GM12878 (cell line): Measurements from ENCODE around the gene COL16A1.

Experiments used
- CREB1 ChIP-seq: IDR thresholded peaks from 2 replicates; pipeline ENCODE4 v1.6.1; 2012; ENCODE audit warnings: low read depth, mild to moderate bottlenecking, inconsistent platforms
- EZH2 ChIP-seq: IDR thresholded peaks from 2 replicates; pipeline ENCODE4 v1.6.1; 2012; ENCODE audit warnings: low read depth, mild to moderate bottlenecking, control low read depth, inconsistent platforms, low read length, borderline replicate concordance; ENCODE audit not compliant: control insufficient read depth
- POLR2A ChIP-seq: IDR thresholded peaks from 2 replicates; pipeline ENCODE4 v1.6.1; 2011; ENCODE audit warnings: low read depth, mild to moderate bottlenecking, low read length
- RCOR1 ChIP-seq: conservative IDR thresholded peaks from 2 replicates; pipeline ENCODE4 v1.6.1; 2012; ENCODE audit warnings: low read depth, low read length, improper control_type of control experiment
- TCF12 ChIP-seq: IDR thresholded peaks from 2 replicates; pipeline ENCODE4 v1.6.1; 2011; ENCODE audit warnings: low read depth, mild to moderate bottlenecking, low read length
- USF2 ChIP-seq: IDR thresholded peaks from 2 replicates; pipeline ENCODE4 v1.6.1; 2011; ENCODE audit warnings: low read depth, low read length, improper control_type of control experiment, borderline replicate concordance

GRCh38 chr1:31667065-31667785, 36.6 kb downstream of the COL16A1 start:
- no peak for TF ChIP-seq POLR2A
- TF ChIP-seq CREB1: no peak
- no peak for TF ChIP-seq RCOR1
- no peak for TF ChIP-seq EZH2
- TF ChIP-seq USF2: no peak
- TF ChIP-seq TCF12: no peak
